Uterus (tissue), 4 donors: Measurements from ENCODE around the gene IRX4. TPM values are rescaled to one million over a fixed set of nuclear protein-coding genes. Genes with fewer than 3 reads are reported as not detected.

Experiments
- DNase-seq, 2 donors: peaks; one replicate each; pipeline ENCODE4 v3.0.0-alpha.2; 2019 to 2020
- H3K27ac ChIP-seq, 2 donors: fragments of 200-600 bp; sonication (generic); 1 replicate in 1 of 2; 2 replicates in 1 of 2; pipeline ENCODE4 v1.5.1; 2016 to 2018
- H3K27me3 ChIP-seq, 2 donors: fragments of 200-600 bp; sonication (generic); one replicate each; pipeline ENCODE4 v1.5.1; 2018 to 2019; ENCODE audit warnings: control low read depth in 1 of 2
- H3K36me3 ChIP-seq, 2 donors: fragments of 200-600 bp; sonication (generic); one replicate each; pipeline ENCODE4 v1.5.1; 2019; ENCODE audit warnings: control low read depth in 1 of 2
- H3K4me1 ChIP-seq, 2 donors: fragments of 200-600 bp; sonication (generic); one replicate each; pipeline ENCODE4 v1.5.1; 2018 to 2019; ENCODE audit warnings: control low read depth in 1 of 2
- H3K4me3 ChIP-seq, 2 donors: fragments of 200-600 bp; sonication (generic); 1 replicate in 1 of 2; 2 replicates in 1 of 2; pipeline ENCODE4 v1.5.1; 2018 to 2019; ENCODE audit warnings: mild to moderate bottlenecking in 1 of 2
- H3K9me3 ChIP-seq, 2 donors: fragments of 200-600 bp; sonication (generic); one replicate each; pipeline ENCODE4 v1.5.1; 2019; ENCODE audit warnings: control low read depth in 1 of 2
- CTCF ChIP-seq, 4 experiments: fragments of 200-600 bp in 2 of 4; fragments of 450-650 bp in 2 of 4; sonication (generic) in 2 of 4; IDR thresholded peaks; one replicate each; pipeline ENCODE4 v1.5.1; 2016 to 2019; ENCODE audit warnings: antibody characterized with exemption in 4 of 4, mild to moderate bottlenecking in 2 of 4, moderate library complexity in 1 of 4
- POLR2A ChIP-seq, 2 donors: fragments of 450-650 bp; IDR thresholded peaks; one replicate each; pipeline ENCODE4 v1.6.1; 2016; ENCODE audit warnings: antibody characterized with exemption in 2 of 2, mild to moderate bottlenecking in 1 of 2, moderate library complexity in 1 of 2
- intact Hi-C: fragments of 100-400 bp; cut with DNase I; formaldehyde crosslinking; loops from one replicate; pipeline ENCODE4 v1.15.1; 2023; ENCODE audit warnings: low total_unique reads
- total RNA-seq, 4 donors: library from RNA; depleted of rRNA in 3 of 4; stranded (reverse); fragments of >200 nt in 3 of 4; gene quantifications; one replicate each; pipeline versions ENCODE4 v1.1.0 to v1.2.4, GENCODE V29; 2014 to 2023
- donor health status: DM: yes; HTN: yes; CAD: no.

IRX4 gene
- total RNA-seq, 4 donors from 2014 or later, result not detected

- Histone ChIP-seq H3K9me3 (no peaks in the 10 kb centered on the region), H3K27me3 (peaks cover 0 to 6% of the 10 kb centered on the region in 2 donors), H3K4me1 (no peaks in the 10 kb centered on the region), H3K36me3 (no peaks in the 10 kb centered on the region), H3K4me3 (no peak overlapping the region), H3K27ac (no peak overlapping the region)
- no peak for DNase-seq
- no peak for TF ChIP-seq CTCF (IDR thresholded peaks at IDR 0.05)
- TF ChIP-seq POLR2A (IDR thresholded peaks at IDR 0.05), result no peak
- intact Hi-C loops, result no loop called here
These were observed 13.7 kb downstream of the IRX4 start for GRCh38 chr5:1868886-1869475.

GRCh38 chr5:1867815-1868143 is 14.9 kb downstream of the IRX4 start:
- intact Hi-C loops, result no loop called here
- Histone ChIP-seq H3K4me1 (no peaks in the 10 kb centered on the region), H3K4me3 (no peak overlapping the region), H3K36me3 (no peaks in the 10 kb centered on the region), H3K27ac (no peak overlapping the region), H3K27me3 (no peaks in the 10 kb centered on the region), H3K9me3 (no peaks in the 10 kb centered on the region)
- no peak for DNase-seq
- TF ChIP-seq CTCF (IDR thresholded peaks at IDR 0.05) (no peak), POLR2A (IDR thresholded peaks at IDR 0.05) (no peak)

- H3K4me3 ChIP-seq, result no peak overlapping the region
- H3K4me1 ChIP-seq, result no peaks in the 10 kb centered on the region
- intact Hi-C loops, result no loop called here
- H3K27me3 ChIP-seq, result no peaks in the 10 kb centered on the region
- no peak for DNase-seq
- TF ChIP-seq CTCF (IDR thresholded peaks at IDR 0.05) (no peak), POLR2A (IDR thresholded peaks at IDR 0.05) (no peak)
- no peaks in the 10 kb centered on the region for H3K9me3 ChIP-seq
- no peaks in the 10 kb centered on the region for H3K36me3 ChIP-seq
- H3K27ac ChIP-seq, result no peak overlapping the region
These were observed 15.5 kb downstream of the IRX4 start for GRCh38 chr5:1867114-1867814.

GRCh38 chr5:1865948-1866347 is 16.8 kb downstream of the IRX4 start:
- Histone ChIP-seq H3K9me3 (no peaks in the 10 kb centered on the region), H3K27me3 (no peaks in the 10 kb centered on the region), H3K4me3 (no peak overlapping the region), H3K27ac (no peak overlapping the region), H3K36me3 (no peaks in the 10 kb centered on the region), H3K4me1 (no peaks in the 10 kb centered on the region)
- intact Hi-C loops, result no loop called here
- no peak for DNase-seq
- no peak for TF ChIP-seq POLR2A (IDR thresholded peaks at IDR 0.05)
- TF ChIP-seq CTCF (IDR thresholded peaks at IDR 0.05), result no peak

- Histone ChIP-seq H3K4me3 (no peak overlapping the region), H3K9me3 (no peaks in the 10 kb centered on the region), H3K27ac (no peak overlapping the region), H3K4me1 (no peaks in the 10 kb centered on the region), H3K36me3 (no peaks in the 10 kb centered on the region), H3K27me3 (no peaks in the 10 kb centered on the region)
- TF ChIP-seq POLR2A (IDR thresholded peaks at IDR 0.05), result no peak
- no peak for TF ChIP-seq CTCF (IDR thresholded peaks at IDR 0.05)
- no peak for DNase-seq
- intact Hi-C loops, result no loop called here
These were observed 17.2 kb downstream of the IRX4 start for GRCh38 chr5:1865486-1865885.
